BJ (cell line): ENCODE data around the gene EHD3. TPM values are rescaled to one million over a fixed set of nuclear protein-coding genes. Genes with fewer than 3 reads are reported as not detected.

Source experiments
- CTCF ChIA-PET: fragments of 350-600 bp; formaldehyde crosslinking; extraction: SDS; loops from one replicate; lab custom pipeline; 2021; ENCODE audit warnings: antibody characterized with exemption, inconsistent platforms; lab: Yijun Ruan, JAX
- POLR2A ChIA-PET: fragments of 300-600 bp; sonication (Branson Sonifier 250); formaldehyde crosslinking; extraction: SDS; loops from one replicate; lab custom pipeline; 2021; ENCODE audit warnings: antibody characterized with exemption; lab: Charles Lee
- DNase-seq: peaks from one replicate; pipeline ENCODE4 v3.0.0-alpha.2; 2011; ENCODE audit warnings: low read depth
- H3K27me3 ChIP-seq: 2 replicates; pipeline ENCODE4 v1.6.0; 2011; ENCODE audit warnings: low read length; ENCODE audit not compliant: control insufficient read depth, insufficient read depth
- H3K36me3 ChIP-seq: 2 replicates; pipeline ENCODE4 v1.5.1; 2011; ENCODE audit warnings: low read length; ENCODE audit not compliant: control insufficient read depth, insufficient read depth
- H3K4me3 ChIP-seq: 2 replicates; pipeline ENCODE4 v1.5.1; 2011; ENCODE audit warnings: low read depth, mild to moderate bottlenecking, control low read depth, low read length
- CTCF ChIP-seq: IDR thresholded peaks from 2 replicates; pipeline ENCODE4 v1.5.1; 2011; ENCODE audit warnings: low read depth, mild to moderate bottlenecking, control low read depth, inconsistent platforms, low read length, moderate library complexity; ENCODE audit not compliant: insufficient read depth
- polyA plus RNA-seq: library from polyadenylated mRNA; depleted of rRNA; stranded (reverse); fragments of >200 nt; gene quantifications from 2 replicates; pipeline ENCODE4 v1.2.3, GENCODE V29; 2011

Gene EHD3
- polyA plus RNA-seq, 1 experiment = 69.4 TPM

GRCh38 chr2:31265234-31265633 is 31.3 kb downstream of the EHD3 start:
- Histone ChIP-seq H3K27me3 (no peaks in the 10 kb centered on the region), H3K36me3 (peaks cover 25% of the 10 kb centered on the region), H3K4me3 (no peak overlapping the region)
- POLR2A ChIA-PET = no interaction called here
- CTCF ChIA-PET = no interaction called here
- TF ChIP-seq CTCF = no peak
- no peak for DNase-seq

- H3K27me3 ChIP-seq = no peaks in the 10 kb centered on the region
- H3K36me3 ChIP-seq = peaks cover 12% of the 10 kb centered on the region
- H3K4me3 ChIP-seq = no peak overlapping the region
- CTCF ChIA-PET = interaction anchor here (1.0 to 1.2 kb wide), 2 partner anchors 21 to 97 kb away, joined by 3 to 6 read pairs; no protein-coding TSS in a partner anchor
- no peak for TF ChIP-seq CTCF
- POLR2A ChIA-PET = no interaction called here
- DNase-seq = no peak
Observed at GRCh38 chr2:31266804-31267203, 32.9 kb downstream of the EHD3 start.

- H3K4me3 ChIP-seq = no peak overlapping the region
- CTCF ChIA-PET = interaction anchor here (1.2 kb wide), 1 partner anchor 22 kb away, joined by 6 read pairs; no protein-coding TSS in a partner anchor
- H3K36me3 ChIP-seq = peaks cover 10% of the 10 kb centered on the region
- no peak for DNase-seq
- no peak for TF ChIP-seq CTCF
- H3K27me3 ChIP-seq = no peaks in the 10 kb centered on the region
- POLR2A ChIA-PET = no interaction called here
Observed at GRCh38 chr2:31267437-31268120, 33.6 kb downstream of the EHD3 start.

- ChIA-PET CTCF (interaction anchor here (1.2 kb wide), 1 partner anchor 31 kb away, joined by 3 read pairs; no protein-coding TSS in a partner anchor), POLR2A (no interaction called here)
- Histone ChIP-seq H3K4me3 (no peak overlapping the region), H3K36me3 (peaks cover 10% of the 10 kb centered on the region), H3K27me3 (no peaks in the 10 kb centered on the region)
- TF ChIP-seq CTCF = no peak
- no peak for DNase-seq
Observed at GRCh38 chr2:31268344-31268743, 34.4 kb downstream of the EHD3 start.

GRCh38 chr2:31269087-31269486 is 35.1 kb downstream of the EHD3 start:
- H3K36me3 ChIP-seq = peaks cover 6% of the 10 kb centered on the region
- H3K4me3 ChIP-seq = no peak overlapping the region
- no peaks in the 10 kb centered on the region for H3K27me3 ChIP-seq
- ChIA-PET POLR2A (no interaction called here), CTCF (interaction anchor here (1.2 to 1.8 kb wide), 4 partner anchors 11 to 65 kb away, joined by 3 to 5 read pairs (median 5); no protein-coding TSS in a partner anchor)
- DNase-seq = no peak
- no peak for TF ChIP-seq CTCF
